ENCODE measurements around the gene GRN. TPM values are rescaled to one million over a fixed set of nuclear protein-coding genes. Genes with fewer than 3 reads are reported as not detected.

GRN gene
- total and polyA plus RNA-seq, 2 of the 13 experiments (the other 11 are each of a cell fraction or from before 2014, with no cell fraction given) = 86.6 to 143 TPM

DNA sequence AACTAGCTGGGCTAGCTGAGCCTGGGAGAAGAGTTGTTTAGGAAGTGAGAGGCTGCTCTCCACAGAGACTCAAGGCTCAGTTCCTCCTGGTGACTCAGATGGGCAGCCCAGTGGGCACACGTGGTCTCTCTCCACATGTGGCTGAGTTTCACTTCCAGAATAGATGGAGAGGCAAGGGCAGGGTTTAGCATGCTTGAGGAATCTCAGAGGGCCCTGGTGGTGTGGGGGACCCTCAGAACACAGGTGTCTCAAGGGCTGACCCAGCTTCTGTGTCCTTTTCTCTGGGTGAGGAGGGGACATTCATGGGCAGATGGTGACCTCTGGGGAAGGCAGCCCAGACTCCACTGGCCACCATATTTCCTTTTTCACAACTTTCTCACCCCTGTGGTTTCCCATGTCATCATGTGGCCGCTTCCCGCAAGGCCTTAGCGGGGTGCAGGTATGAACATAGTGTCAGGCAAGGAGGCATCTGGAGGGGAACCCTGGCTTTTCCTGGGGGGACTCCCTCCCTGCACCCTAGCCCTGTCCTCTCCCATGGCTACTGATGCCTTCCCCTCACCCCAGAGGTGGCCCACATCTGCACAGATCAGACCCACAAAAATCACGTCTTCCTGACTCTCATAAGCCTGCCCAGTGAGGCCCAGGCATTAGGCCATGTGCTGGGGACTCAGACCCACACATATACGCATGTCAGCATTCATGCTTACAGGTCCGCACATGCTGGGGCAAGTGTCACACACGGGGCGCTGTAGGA lies 3.3 kb downstream of the GRN start:
- peaks cover 9 to 30% of the 10 kb centered on the region in 2 experiments for H3K36me3 ChIP-seq (replicated peaks in 1 of 2; ENCODE audit: control insufficient read depth in 1 of 2, insufficient read depth in 2 of 2, low read length in 2 of 2)
- intact Hi-C loops (cut with micrococcal nuclease; ENCODE audit: unreplicated experiment) = no loop called here
- no peak overlapping the region for H3K4me3 ChIP-seq (replicated peaks in 1 of 3; ENCODE audit: insufficient read depth in 1 of 3, low read depth in 2 of 3, low read length in 3 of 3)
- ATAC-seq (no peak), FAIRE-seq (no peak), DNase-seq (ENCODE audit: low spot score) (no peak)
- H3K79me2 ChIP-seq (ENCODE audit: insufficient read depth, low read length) = peaks cover 4% of the 10 kb centered on the region
- no peak overlapping the region for H3K4me2 ChIP-seq (ENCODE audit: low read depth, low read length)
- H3K9me3 ChIP-seq (ENCODE audit: low read length) = no peaks in the 10 kb centered on the region
- 89% methylated on average over 9 of the region's 9 CpGs for WGBS (ENCODE audit: low lambda C conversion rate)
- H3K27me3 ChIP-seq (ENCODE audit: control insufficient read depth in 1 of 2, insufficient read depth in 2 of 2, low read length in 2 of 2) = peaks cover 0 to 9% of the 10 kb centered on the region in 2 experiments; a peak in 1 of 5 replicates
- in situ Hi-C loops (cut with HindIII; ENCODE audit: extremely low pct_ligation_motif_present, low pct_unique_long_range_greater_than_20kb) = no loop called here
- H3K27ac ChIP-seq (ENCODE audit: extremely low read length, insufficient read depth, low read length) = no peak overlapping the region
- H4K20me1 ChIP-seq (ENCODE audit: insufficient read depth, low read length) = no peaks in the 10 kb centered on the region
- H3K9ac ChIP-seq (ENCODE audit: insufficient read depth, low read depth, low read length) = no peak overlapping the region
- no peak overlapping the region for H2AFZ ChIP-seq (ENCODE audit: low read length)
- no TSS peak for BruUV-seq (replicated peaks)
- TF ChIP-seq GPN1 (CRISPR knock-in tag; IDR thresholded peaks at IDR 0.05; ENCODE audit: borderline replicate concordance) = no peak
- TF ChIP-seq, protein P1, sequence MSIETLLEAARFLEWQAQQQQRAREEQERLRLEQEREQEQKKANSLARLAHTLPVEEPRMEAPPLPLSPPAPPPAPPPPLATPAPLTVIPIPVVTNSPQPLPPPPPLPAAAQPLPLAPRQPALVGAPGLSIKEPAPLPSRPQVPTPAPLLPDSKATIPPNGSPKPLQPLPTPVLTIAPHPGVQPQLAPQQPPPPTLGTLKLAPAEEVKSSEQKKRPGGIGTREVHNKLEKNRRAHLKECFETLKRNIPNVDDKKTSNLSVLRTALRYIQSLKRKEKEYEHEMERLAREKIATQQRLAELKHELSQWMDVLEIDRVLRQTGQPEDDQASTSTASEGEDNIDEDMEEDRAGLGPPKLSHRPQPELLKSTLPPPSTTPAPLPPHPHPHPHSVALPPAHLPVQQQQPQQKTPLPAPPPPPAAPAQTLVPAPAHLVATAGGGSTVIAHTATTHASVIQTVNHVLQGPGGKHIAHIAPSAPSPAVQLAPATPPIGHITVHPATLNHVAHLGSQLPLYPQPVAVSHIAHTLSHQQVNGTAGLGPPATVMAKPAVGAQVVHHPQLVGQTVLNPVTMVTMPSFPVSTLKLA (IDR thresholded peaks at IDR 0.05) = 0 out of 2 replicates have a peak, but pooled peaks have one; percentile 25
- TF ChIP-seq, protein P2, sequence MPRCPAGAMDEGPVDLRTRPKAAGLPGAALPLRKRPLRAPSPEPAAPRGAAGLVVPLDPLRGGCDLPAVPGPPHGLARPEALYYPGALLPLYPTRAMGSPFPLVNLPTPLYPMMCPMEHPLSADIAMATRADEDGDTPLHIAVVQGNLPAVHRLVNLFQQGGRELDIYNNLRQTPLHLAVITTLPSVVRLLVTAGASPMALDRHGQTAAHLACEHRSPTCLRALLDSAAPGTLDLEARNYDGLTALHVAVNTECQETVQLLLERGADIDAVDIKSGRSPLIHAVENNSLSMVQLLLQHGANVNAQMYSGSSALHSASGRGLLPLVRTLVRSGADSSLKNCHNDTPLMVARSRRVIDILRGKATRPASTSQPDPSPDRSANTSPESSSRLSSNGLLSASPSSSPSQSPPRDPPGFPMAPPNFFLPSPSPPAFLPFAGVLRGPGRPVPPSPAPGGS (CRISPR knock-in tag; IDR thresholded peaks at IDR 0.05) = no peak
- no peak for TF ChIP-seq ZNF333 (CRISPR knock-in tag; IDR thresholded peaks at IDR 0.05; ENCODE audit: borderline replicate concordance)
- TF ChIP-seq, protein P3, sequence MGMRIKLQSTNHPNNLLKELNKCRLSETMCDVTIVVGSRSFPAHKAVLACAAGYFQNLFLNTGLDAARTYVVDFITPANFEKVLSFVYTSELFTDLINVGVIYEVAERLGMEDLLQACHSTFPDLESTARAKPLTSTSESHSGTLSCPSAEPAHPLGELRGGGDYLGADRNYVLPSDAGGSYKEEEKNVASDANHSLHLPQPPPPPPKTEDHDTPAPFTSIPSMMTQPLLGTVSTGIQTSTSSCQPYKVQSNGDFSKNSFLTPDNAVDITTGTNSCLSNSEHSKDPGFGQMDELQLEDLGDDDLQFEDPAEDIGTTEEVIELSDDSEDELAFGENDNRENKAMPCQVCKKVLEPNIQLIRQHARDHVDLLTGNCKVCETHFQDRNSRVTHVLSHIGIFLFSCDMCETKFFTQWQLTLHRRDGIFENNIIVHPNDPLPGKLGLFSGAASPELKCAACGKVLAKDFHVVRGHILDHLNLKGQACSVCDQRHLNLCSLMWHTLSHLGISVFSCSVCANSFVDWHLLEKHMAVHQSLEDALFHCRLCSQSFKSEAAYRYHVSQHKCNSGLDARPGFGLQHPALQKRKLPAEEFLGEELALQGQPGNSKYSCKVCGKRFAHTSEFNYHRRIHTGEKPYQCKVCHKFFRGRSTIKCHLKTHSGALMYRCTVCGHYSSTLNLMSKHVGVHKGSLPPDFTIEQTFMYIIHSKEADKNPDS (CRISPR knock-in tag; IDR thresholded peaks at IDR 0.05) = no peak
- H3K4me1 ChIP-seq (ENCODE audit: insufficient read depth, low read length) = peaks cover 19% of the 10 kb centered on the region
- CTCF ChIA-PET (ENCODE audit: low intra/inter-chr PET ratio, low total read pairs) = no interaction called here
- POLR2A ChIA-PET = no interaction called here
